Posterior vena cava (tissue), 2 donors: ENCODE data around the gene CNOT8. TPM values are rescaled to one million over a fixed set of nuclear protein-coding genes. Genes with fewer than 3 reads are reported as not detected.
"Not testable (repeated sequence)": the region's sequence is repeated elsewhere in the genome, so short reads cannot be mapped to it uniquely, and the experiment has no call there.

ENCODE experiments used
- DNase-seq: peaks from one replicate; pipeline ENCODE4 v3.0.0-alpha.2; 2020; ENCODE audit warnings: low spot score
- intact Hi-C, 2 donors: fragments of 100-400 bp; cut with DNase I; formaldehyde crosslinking; loops; one replicate each; pipeline versions ENCODE4 v1.14.1 to v1.14.2; 2022 to 2023
- total RNA-seq, 2 donors: library from RNA; stranded (reverse); fragmentation: NEBNext Ultra II Directional; extraction: Animal tissue kit (Norgen Biotek cat#: 25700); gene quantifications; one replicate each; pipeline ENCODE4 v1.2.1, GENCODE V29; 2021
- donor health status: DM: yes; HTN: yes; CAD: no.
- donor health status: DM: yes; HTN: yes; CAD: no.

The CNOT8 gene
- total RNA-seq, 2 donors from 2014 or later = 46.5 to 47.1 TPM

GRCh38 chr5:154830219-154830595 is 28.2 kb upstream of the CNOT8 start:
- intact Hi-C loops = no loop called here
- no peak for DNase-seq

- intact Hi-C loops = no loop called here
- no peak for DNase-seq
Measured at GRCh38 chr5:154830596-154830995, 27.8 kb upstream of the CNOT8 start.

DNA sequence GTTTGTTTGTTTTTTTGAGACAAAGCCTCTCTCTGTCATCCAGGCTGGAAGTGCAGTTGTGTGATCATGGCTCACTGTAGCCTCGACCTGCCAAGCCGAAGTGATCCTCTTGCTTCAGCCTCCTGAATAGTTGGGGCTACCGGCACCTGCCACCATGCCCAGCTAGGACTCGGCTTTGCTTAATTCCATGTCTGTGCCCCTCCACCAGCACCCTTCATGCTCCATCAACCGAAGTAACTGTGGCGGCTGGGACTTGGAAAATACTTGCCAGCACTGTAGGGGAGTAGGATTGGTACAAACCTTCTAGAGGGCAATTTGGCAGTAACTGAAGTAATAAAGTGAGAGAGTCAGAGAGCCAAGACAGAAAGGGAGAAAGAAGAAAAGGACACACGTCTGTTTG is 27.0 kb upstream of the CNOT8 start:
- no peak for DNase-seq
- intact Hi-C loops = no loop called here

- DNase-seq, intact Hi-C loops: not testable (repeated sequence)
Measured at GRCh38 chr5:154832804-154833203, 25.6 kb upstream of the CNOT8 start.

DNA sequence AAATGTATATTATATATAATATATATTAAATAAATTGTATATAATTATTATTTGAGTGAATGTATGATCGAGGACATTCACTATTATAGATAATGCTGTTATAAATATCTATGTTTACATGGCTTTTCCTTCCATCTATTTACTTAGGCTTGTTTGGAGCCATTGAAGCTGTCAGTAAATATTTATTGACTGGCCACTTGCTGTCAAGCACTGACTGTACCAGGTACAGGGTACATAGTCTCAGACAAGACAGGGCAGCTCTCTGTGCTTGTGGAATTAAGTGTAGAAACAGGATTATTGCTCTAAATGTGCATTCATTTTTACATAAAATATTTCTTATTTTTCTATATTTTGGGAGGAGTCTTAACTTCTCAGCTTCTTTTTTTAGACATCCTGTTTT is 24.4 kb upstream of the CNOT8 start:
- DNase-seq = no peak
- intact Hi-C loops = no loop called here

DNA sequence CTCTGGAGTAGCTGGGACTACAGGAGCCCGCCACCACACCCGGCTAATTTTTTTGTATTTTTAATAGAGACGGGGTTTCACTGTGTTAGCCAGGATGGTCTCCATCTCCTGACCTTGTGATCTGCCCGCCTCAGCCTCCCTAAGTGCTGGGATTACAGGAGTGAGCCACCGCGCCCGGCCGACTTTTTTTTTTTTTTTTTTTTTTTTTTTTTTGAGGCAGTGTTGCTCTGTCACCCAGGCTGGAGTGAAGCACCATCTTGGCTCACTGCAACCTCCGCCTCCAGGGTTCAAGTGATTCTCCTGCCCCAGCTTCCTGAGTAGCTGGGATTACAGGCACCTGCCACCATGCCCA is 22.8 kb upstream of the CNOT8 start:
- DNase-seq, intact Hi-C loops: not testable (repeated sequence)

- intact Hi-C loops = no loop called here
- DNase-seq = no peak
Measured at GRCh38 chr5:154836225-154836624, 22.2 kb upstream of the CNOT8 start.

GRCh38 chr5:154837009-154837901 is 21.2 kb upstream of the CNOT8 start:
- DNase-seq = no peak

DNA sequence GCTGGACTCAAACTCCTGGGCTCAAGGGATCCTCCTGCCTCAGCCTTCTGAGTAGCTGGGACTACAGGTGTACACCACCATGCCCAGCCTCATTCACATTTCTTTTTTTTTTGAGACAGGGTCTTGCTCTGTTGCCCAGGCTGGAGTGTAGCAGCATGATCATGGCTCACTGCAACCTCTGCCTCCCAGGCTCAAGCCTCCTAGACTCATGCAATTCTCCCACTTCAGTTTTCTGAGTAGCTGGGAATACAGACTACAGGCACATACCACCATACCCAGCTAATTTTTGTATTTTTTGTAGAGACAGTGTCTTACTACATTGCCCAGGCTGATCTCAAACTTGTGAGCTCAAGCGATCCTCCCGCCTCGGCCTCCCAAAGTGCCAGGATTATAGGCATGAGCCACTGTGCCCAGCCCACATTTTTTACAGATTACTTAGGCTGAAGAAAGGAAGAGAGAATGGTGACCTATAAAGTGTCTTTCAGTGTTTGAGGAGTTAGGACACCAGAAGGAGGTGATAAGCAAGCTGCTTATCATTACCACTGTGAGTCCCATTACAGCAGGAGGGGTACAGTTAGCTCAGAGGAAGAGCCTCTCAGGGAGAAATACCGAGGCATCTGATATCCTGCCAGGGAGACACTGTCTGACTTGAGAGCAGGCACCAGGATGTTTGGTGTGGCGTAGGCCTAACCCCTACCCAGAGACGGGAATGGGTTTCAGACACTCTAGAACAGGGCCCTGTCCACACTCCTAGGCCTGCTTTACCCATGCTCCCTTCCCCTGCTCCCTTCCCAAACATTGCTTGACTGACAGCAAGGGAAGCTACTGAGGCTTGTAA is 17.8 kb upstream of the CNOT8 start:
- DNase-seq = no peak
- intact Hi-C loops = no loop called here

More at GRCh38 chr5:154837009-154837901, 21.2 kb upstream of the CNOT8 start:
- intact Hi-C loops = no loop called here

DNA sequence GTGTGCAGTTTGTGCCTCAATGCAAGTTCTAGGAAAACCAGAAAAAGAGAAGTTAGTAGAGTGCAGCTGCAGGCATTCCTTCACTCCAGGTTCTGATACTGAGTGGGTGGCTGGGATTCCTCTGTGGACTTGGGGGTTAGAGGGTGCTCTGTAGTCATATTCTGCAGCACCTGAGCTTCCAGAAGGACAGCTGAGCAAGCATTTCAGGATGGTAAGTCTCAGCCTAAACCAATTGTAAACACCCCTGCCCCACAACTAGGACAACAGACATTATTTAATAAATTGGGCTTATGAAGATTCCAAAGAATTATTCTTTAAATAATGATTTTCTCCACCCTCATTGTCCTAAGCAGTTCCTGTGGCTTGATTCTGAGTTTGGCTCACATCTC is 17.2 kb upstream of the CNOT8 start:
- intact Hi-C loops = no loop called here
- no peak for DNase-seq

- intact Hi-C loops = no loop called here
- no peak for DNase-seq
Measured at GRCh38 chr5:154842689-154843530, 15.5 kb upstream of the CNOT8 start.

GRCh38 chr5:154844809-154845208 is 13.6 kb upstream of the CNOT8 start:
- DNase-seq = no peak
- intact Hi-C loops = no loop called here

- intact Hi-C loops = no loop called here
- no peak for DNase-seq
Measured at GRCh38 chr5:154849264-154849785, 9.1 kb upstream of the CNOT8 start.

DNA sequence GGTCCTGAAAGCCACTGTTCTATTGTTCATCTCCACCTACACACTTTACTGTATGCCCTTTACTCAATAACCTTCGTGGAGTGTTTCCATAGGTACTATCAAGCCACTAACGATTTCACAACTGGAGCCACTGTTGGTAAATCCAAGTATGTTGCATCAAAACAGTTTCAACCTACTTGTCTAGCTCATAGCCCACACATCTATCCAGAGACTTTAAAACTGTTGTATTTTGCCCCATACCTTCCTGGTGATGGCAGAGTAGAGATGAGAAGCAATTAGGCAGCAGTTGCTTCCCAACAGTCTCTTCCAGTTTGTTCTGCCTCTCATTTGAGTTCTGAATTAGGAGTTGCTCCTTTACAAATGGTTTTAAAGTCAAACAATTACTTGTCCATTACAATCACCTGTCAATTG is 8.6 kb upstream of the CNOT8 start:
- intact Hi-C loops = no loop called here

GRCh38 chr5:154850255-154851062 is 8.0 kb upstream of the CNOT8 start, which contains the start of gene FAXDC2:
FAXDC2 (minus strand) TSS chr5:154850603; CDS start chr5:154838178, 12,425 bp downstream.
- DNase-seq = peak; percentile 89
- intact Hi-C loops = no loop called here

More for the DNA sequence above, 8.6 kb upstream of the CNOT8 start:
- DNase-seq = no peak

DNA sequence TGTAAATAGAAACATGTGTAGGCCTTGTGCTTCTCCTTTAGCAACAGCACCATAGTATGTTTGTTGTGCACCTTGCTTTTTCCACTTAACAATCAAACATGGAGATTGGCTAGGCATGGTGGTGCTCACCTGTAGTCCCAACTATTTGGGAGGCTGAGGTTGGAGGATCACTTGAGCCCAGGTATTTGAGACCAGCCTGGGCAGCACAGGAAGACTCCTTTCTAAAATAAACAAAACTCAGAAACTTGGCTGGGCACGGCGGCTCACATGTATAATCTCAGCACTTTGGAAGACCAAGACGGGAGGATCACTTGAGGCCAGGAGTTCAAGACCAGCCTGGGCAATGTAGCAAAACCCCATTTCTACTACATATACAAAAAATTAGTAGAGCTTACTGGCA is 7.1 kb upstream of the CNOT8 start:
- intact Hi-C loops = no loop called here
- no peak for DNase-seq

GRCh38 chr5:154857530-154858296 is 714 bp upstream of the CNOT8 start:
- DNase-seq = peak; percentile 99
- intact Hi-C loops = loop anchor here in 1 of 2 donors (5.0 kb wide), 1 partner anchor 100 kb away; the partner anchor contains the start of gene LARP1
